ENCODE data around the gene C11orf16. TPM values are rescaled to one million over a fixed set of nuclear protein-coding genes. Genes with fewer than 3 reads are reported as not detected.

C11orf16 gene
- total and polyA plus RNA-seq, 2 of the 8 experiments (the other 6 are each of a cell fraction or from before 2014, with no cell fraction given), result 0.08 TPM; not detected in 1

DNA sequence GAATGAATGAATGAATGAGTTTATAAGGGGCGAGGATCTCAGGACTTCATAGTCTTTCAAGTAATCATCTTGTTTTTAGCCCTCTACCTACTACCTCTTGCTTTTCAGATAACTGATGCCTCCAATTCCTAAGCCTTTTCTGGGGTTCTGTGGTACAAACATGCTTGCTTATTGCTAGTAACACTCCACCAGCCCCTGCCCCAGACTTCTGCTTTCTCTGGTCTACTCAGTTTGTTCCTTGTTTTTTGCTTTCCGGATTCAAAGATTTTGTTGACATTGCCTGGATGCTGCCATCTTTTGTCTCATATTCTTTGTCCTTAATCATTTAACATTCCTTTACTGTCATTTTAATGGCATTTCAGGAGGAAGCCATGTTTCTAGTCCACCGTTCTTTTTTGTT lies 40.4 kb upstream of the C11orf16 start:
- WGBS, 2 experiments (ENCODE audit: extremely low coverage in 1 of 2, insufficient coverage in 1 of 2, insufficient read length in 1 of 2, insufficient replicate concordance in 2 of 2, low coverage in 1 of 2, low lambda C conversion rate in 2 of 2, missing lambda C conversion rate in 1 of 2), result 79% methylated on average over 3 of the region's 3 CpGs; no CpG with 5 or more reads in 1 of the 2 experiments
- no peaks in the 10 kb centered on the region for H3K36me3 ChIP-seq (ENCODE audit: control insufficient read depth in 2 of 4, insufficient read depth in 4 of 4, low read length in 3 of 4)
- no peak overlapping the region for H3K27ac ChIP-seq (ENCODE audit: low read depth, low read length)
- H3K56ac ChIP-seq (replicated peaks; ENCODE audit: insufficient read length, low read depth, low read length), result no peak overlapping the region
- H4K20me1 ChIP-seq (replicated peaks in 1 of 2; ENCODE audit: control insufficient read depth in 1 of 2, insufficient read depth in 2 of 2, low read length in 2 of 2), result no peaks in the 10 kb centered on the region
- H2BK15ac ChIP-seq (ENCODE audit: low read length), result no peak overlapping the region
- no peak overlapping the region for H3K23ac ChIP-seq (ENCODE audit: insufficient read length)
- H3K79me2 ChIP-seq (ENCODE audit: control insufficient read depth in 1 of 2, insufficient read depth in 2 of 2, low read length in 2 of 2), result no peaks in the 10 kb centered on the region
- FAIRE-seq (no peak), DNase-seq (ENCODE audit: low read depth in 1 of 2, low spot score in 2 of 2) (no peak)
- H2BK20ac ChIP-seq (ENCODE audit: low read length), result no peak overlapping the region
- no peak overlapping the region for H4K5ac ChIP-seq (ENCODE audit: insufficient read length, low read depth, low read length)
- H3K23me2 ChIP-seq (ENCODE audit: low read depth, low read length), result no peaks in the 10 kb centered on the region
- no peak overlapping the region for H2AK5ac ChIP-seq (ENCODE audit: low read depth, low read length)
- ChIA-PET POLR2A (ENCODE audit: partially characterized antibody) (interaction anchor here (1.8 kb wide), 1 partner anchor 8 kb away, joined by 5 read pairs; no protein-coding TSS in a partner anchor), CTCF (ENCODE audit: partially characterized antibody) (no interaction called here)
- H3K14ac ChIP-seq (ENCODE audit: insufficient read length), result no peak overlapping the region
- no peak overlapping the region for H4K91ac ChIP-seq (replicated peaks; ENCODE audit: insufficient read length, low read length)
- H3K79me1 ChIP-seq (ENCODE audit: low read depth, low read length), result no peaks in the 10 kb centered on the region
- no peak overlapping the region for H2BK12ac ChIP-seq (ENCODE audit: low read depth, low read length)
- no peak overlapping the region for H2BK120ac ChIP-seq (replicated peaks; ENCODE audit: low read depth, low read length)
- no peak overlapping the region for H3K4me2 ChIP-seq (ENCODE audit: insufficient read depth in 1 of 2, low read depth in 2 of 2, low read length in 2 of 2)
- H4K8ac ChIP-seq (ENCODE audit: extremely low read depth, insufficient read depth, low read length), result no peak overlapping the region
- H3K27me3 ChIP-seq (replicated peaks in 1 of 4; ENCODE audit: control insufficient read depth in 3 of 4, extremely low read depth in 1 of 4, insufficient read depth in 3 of 4, low read length in 3 of 4), result no peaks in the 10 kb centered on the region
- H2AFZ ChIP-seq (ENCODE audit: low read length), result no peak overlapping the region
- H3K4me1 ChIP-seq (replicated peaks in 1 of 4; ENCODE audit: control insufficient read depth in 3 of 4, insufficient read depth in 4 of 4, low read length in 3 of 4), result no peaks in the 10 kb centered on the region
- H2BK5ac ChIP-seq (ENCODE audit: low read depth, low read length), result no peak overlapping the region
- no peak overlapping the region for H3K4ac ChIP-seq (replicated peaks; ENCODE audit: insufficient read length, low read depth, low read length)
- H3K18ac ChIP-seq (ENCODE audit: extremely low read depth, low read length), result no peak overlapping the region
- no peaks in the 10 kb centered on the region for H3K9me3 ChIP-seq (ENCODE audit: insufficient read depth in 2 of 2, low read depth in 1 of 2, low read length in 1 of 2)
- H3K4me3 ChIP-seq (ENCODE audit: extremely low read depth in 1 of 4, insufficient read depth in 2 of 4, low read depth in 3 of 4, low read length in 4 of 4), result no peak overlapping the region
- H3K9ac ChIP-seq (replicated peaks in 1 of 4; ENCODE audit: extremely low read depth in 1 of 4, low read depth in 3 of 4, low read length in 3 of 4), result no peak overlapping the region
- TF ChIP-seq SP4 (IDR thresholded peaks at IDR 0.05; ENCODE audit: low read length) (no peak), SP1 (IDR thresholded peaks at IDR 0.05; ENCODE audit: low read depth, low read length) (no peak), BCL11A (IDR thresholded peaks at IDR 0.05; ENCODE audit: low read depth in 2 of 2, low read length in 2 of 2) (no peak), GTF2F1 (IDR thresholded peaks at IDR 0.05; ENCODE audit: borderline replicate concordance, low read depth, low read length) (no peak), MAFK (IDR thresholded peaks at IDR 0.05; ENCODE audit: low read depth, low read length) (no peak), NANOG (IDR thresholded peaks at IDR 0.05; ENCODE audit: insufficient read depth, low read depth, low read length, poor library complexity, severe bottlenecking) (no peak), CBX8 (IDR thresholded peaks at IDR 0.05; ENCODE audit: borderline replicate concordance, low read depth, low read length) (no peak), EZH2 (IDR thresholded peaks at IDR 0.05; ENCODE audit: low read depth, low read length, severe bottlenecking) (no peak), KDM5A (IDR thresholded peaks at IDR 0.05; ENCODE audit: low read length) (no peak), TCF12 (IDR thresholded peaks at IDR 0.05; ENCODE audit: low read depth, low read length) (no peak), NRF1 (IDR thresholded peaks at IDR 0.05; ENCODE audit: low read depth, low read length) (no peak), KDM1A (IDR thresholded peaks at IDR 0.05; ENCODE audit: borderline replicate concordance, low read length) (no peak), POU5F1 (IDR thresholded peaks at IDR 0.05; ENCODE audit: low read depth, low read length) (no peak), GABPA (IDR thresholded peaks at IDR 0.05; ENCODE audit: borderline replicate concordance, insufficient read depth, low read length) (no peak)
- TF ChIP-seq, protein P1, sequence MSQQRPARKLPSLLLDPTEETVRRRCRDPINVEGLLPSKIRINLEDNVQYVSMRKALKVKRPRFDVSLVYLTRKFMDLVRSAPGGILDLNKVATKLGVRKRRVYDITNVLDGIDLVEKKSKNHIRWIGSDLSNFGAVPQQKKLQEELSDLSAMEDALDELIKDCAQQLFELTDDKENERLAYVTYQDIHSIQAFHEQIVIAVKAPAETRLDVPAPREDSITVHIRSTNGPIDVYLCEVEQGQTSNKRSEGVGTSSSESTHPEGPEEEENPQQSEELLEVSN (IDR thresholded peaks at IDR 0.05), result no peak
